Neural cell (in vitro differentiated cells): ENCODE measurements around the gene PACS1. TPM values are rescaled to one million over a fixed set of nuclear protein-coding genes. Genes with fewer than 3 reads are reported as not detected.

ENCODE experiments used
- H2AFZ ChIP-seq: fragments of 200-600, 300-800 bp; sonication (generic), shearing (Covaris generic); 2 replicates; pipeline ENCODE4 v1.6.0; 2014; ENCODE audit warnings: low read depth, mild to moderate bottlenecking, antibody characterized with exemption, low read length, moderate library complexity
- H3F3A ChIP-seq: fragments of 200-600 bp; shearing (Covaris generic); 2 replicates; pipeline ENCODE4 v1.6.1; 2016; ENCODE audit warnings: mild to moderate bottlenecking, moderate library complexity, mixed read lengths, antibody characterized with exemption, low read length; ENCODE audit not compliant: insufficient read depth, poor library complexity, severe bottlenecking
- H3K27ac ChIP-seq: fragments of 200-600, 300-800 bp; sonication (generic), shearing (Covaris generic); 2 replicates; pipeline ENCODE4 v1.5.1; 2014; ENCODE audit warnings: mild to moderate bottlenecking, low read length, moderate library complexity
- H3K27me3 ChIP-seq: fragments of 300-800, 200-600 bp; sonication (generic), shearing (Covaris generic); 2 replicates; pipeline ENCODE4 v1.6.0; 2014; ENCODE audit warnings: mild to moderate bottlenecking, low read depth, low read length, moderate library complexity; ENCODE audit not compliant: insufficient read depth
- H3K36me3 ChIP-seq: fragments of 300-800, 200-600 bp; sonication (generic), shearing (Covaris generic); 2 replicates; pipeline ENCODE4 v1.5.1; 2014; ENCODE audit warnings: mild to moderate bottlenecking, antibody characterized with exemption, low read length, moderate library complexity; ENCODE audit not compliant: insufficient read depth
- H3K4me2 ChIP-seq: fragments of 300-800, 200-600 bp; sonication (generic), shearing (Covaris generic); 2 replicates; pipeline ENCODE4 v1.6.0; 2014; ENCODE audit warnings: mild to moderate bottlenecking, low read length
- H3K4me3 ChIP-seq: fragments of 300-800, 200-600 bp; sonication (generic), shearing (Covaris generic); 2 replicates; pipeline ENCODE4 v1.5.1; 2014; ENCODE audit warnings: mild to moderate bottlenecking, low read length, moderate library complexity
- H3K79me2 ChIP-seq: fragments of 200-600 bp; shearing (Covaris generic); replicated peaks from 2 replicates; pipeline ENCODE4 v1.6.0; 2014; ENCODE audit warnings: mild to moderate bottlenecking, low read length, moderate library complexity; ENCODE audit not compliant: insufficient read depth
- H3K9ac ChIP-seq: fragments of 300-800, 200-600 bp; sonication (generic), shearing (Covaris generic); 2 replicates; pipeline ENCODE4 v1.6.1; 2016; ENCODE audit warnings: mild to moderate bottlenecking, low read length, mixed read lengths
- H3K9me2 ChIP-seq: fragments of 200-600 bp; shearing (Covaris generic); 2 replicates; pipeline ENCODE4 v1.6.1; 2016; ENCODE audit warnings: mild to moderate bottlenecking, low read length, mixed read lengths; ENCODE audit not compliant: insufficient read depth
- H3K9me3 ChIP-seq: fragments of 200-600, 300-800 bp; sonication (generic), shearing (Covaris generic); 2 replicates; pipeline ENCODE4 v1.6.1; 2016; ENCODE audit warnings: mild to moderate bottlenecking, mixed run types, low read length, moderate library complexity, mixed read lengths
- H4K20me1 ChIP-seq: fragments of 200-600 bp; shearing (Covaris generic); 2 replicates; pipeline ENCODE4 v1.6.1; 2016; ENCODE audit warnings: mild to moderate bottlenecking, mixed run types; ENCODE audit not compliant: insufficient read depth
- CTCF ChIP-seq: fragments of 450-650 bp; IDR thresholded peaks from 2 replicates; pipeline ENCODE4 v1.5.1; 2014; ENCODE audit warnings: antibody characterized with exemption, mild to moderate bottlenecking, moderate library complexity; ENCODE audit not compliant: poor library complexity, severe bottlenecking
- EP300 ChIP-seq: fragments of 450-650 bp; conservative IDR thresholded peaks from 2 replicates; pipeline ENCODE4 v1.6.1; 2014; ENCODE audit warnings: antibody characterized with exemption, mild to moderate bottlenecking, moderate library complexity; ENCODE audit not compliant: poor library complexity, severe bottlenecking
- EZH2 ChIP-seq: fragments of 200-600, 300-800 bp; shearing (Covaris generic), sonication (generic); IDR thresholded peaks from 2 replicates; pipeline ENCODE4 v1.6.1; 2014; ENCODE audit warnings: antibody characterized with exemption, low read length, borderline replicate concordance, mild to moderate bottlenecking; ENCODE audit not compliant: insufficient read depth, poor library complexity, severe bottlenecking
- MXI1 ChIP-seq: fragments of 450-650 bp; conservative IDR thresholded peaks from 2 replicates; pipeline ENCODE4 v1.6.1; 2014; ENCODE audit warnings: antibody characterized with exemption, mild to moderate bottlenecking; ENCODE audit not compliant: poor library complexity, severe bottlenecking
- POLR2AphosphoS5 ChIP-seq: IDR thresholded peaks from 2 replicates; pipeline ENCODE4 v1.6.1; 2012
- RAD21 ChIP-seq: fragments of 450-650 bp; conservative IDR thresholded peaks from 2 replicates; pipeline ENCODE4 v1.6.1; 2014; ENCODE audit warnings: antibody characterized with exemption, mild to moderate bottlenecking, moderate library complexity
- REST ChIP-seq: IDR thresholded peaks from 2 replicates; pipeline ENCODE4 v1.6.1; 2012; ENCODE audit warnings: borderline replicate concordance
- SMC3 ChIP-seq: fragments of 450-650 bp; conservative IDR thresholded peaks from 2 replicates; pipeline ENCODE4 v1.6.1; 2014; ENCODE audit warnings: antibody characterized with exemption, mild to moderate bottlenecking, moderate library complexity; ENCODE audit not compliant: poor library complexity
- TAF1 ChIP-seq: IDR thresholded peaks from 2 replicates; pipeline ENCODE4 v1.6.1; 2012; ENCODE audit warnings: low read depth
- polyA plus RNA-seq: library from polyadenylated mRNA; depleted of rRNA; stranded (reverse); fragments of >200 nt; gene quantifications from 2 replicates; pipeline ENCODE4 v1.2.3, GENCODE V29; 2014

PACS1 gene
- polyA plus RNA-seq, 1 donor from 2014 or later, result 14.4 TPM

- Histone ChIP-seq H3K9me2 (no peaks in the 10 kb centered on the region), H3K79me2 (no peaks in the 10 kb centered on the region), H3K9me3 (no peaks in the 10 kb centered on the region), H2AFZ (no peak overlapping the region), H3K27ac (no peak overlapping the region), H3K4me2 (no peak overlapping the region), H3K36me3 (no peaks in the 10 kb centered on the region), H3F3A (no peaks in the 10 kb centered on the region), H3K4me3 (no peak overlapping the region), H4K20me1 (no peaks in the 10 kb centered on the region), H3K9ac (no peak overlapping the region), H3K27me3 (no peaks in the 10 kb centered on the region)
- TF ChIP-seq RAD21, result no peak
- TF ChIP-seq REST, result no peak
- no peak for TF ChIP-seq EP300
- TF ChIP-seq EZH2, result no peak
- TF ChIP-seq SMC3, result no peak
- TF ChIP-seq TAF1, result no peak
- TF ChIP-seq CTCF, result no peak
- TF ChIP-seq POLR2AphosphoS5, result no peak
- TF ChIP-seq MXI1, result no peak
Observed at GRCh38 chr11:66230156-66230555, 160.1 kb downstream of the PACS1 start.

- Histone ChIP-seq H3K4me3 (no peak overlapping the region), H3K27me3 (no peaks in the 10 kb centered on the region), H3K9me2 (no peaks in the 10 kb centered on the region), H3K79me2 (no peaks in the 10 kb centered on the region), H3K9me3 (no peaks in the 10 kb centered on the region), H3K9ac (no peak overlapping the region), H3F3A (no peaks in the 10 kb centered on the region), H2AFZ (no peak overlapping the region), H3K4me2 (no peak overlapping the region), H3K27ac (no peak overlapping the region), H3K36me3 (no peaks in the 10 kb centered on the region), H4K20me1 (no peaks in the 10 kb centered on the region)
- TF ChIP-seq CTCF (no peak), MXI1 (no peak), REST (no peak), TAF1 (no peak), SMC3 (no peak), RAD21 (no peak), EP300 (no peak), EZH2 (no peak)
Observed at GRCh38 chr11:66230978-66231377, 160.9 kb downstream of the PACS1 start.
